NCI-H748 (cell line): ENCODE measurements around the gene CEP95.
A peak's percentile ranks its signal among the peaks of the same experiment; 100 is the strongest.
"Not testable (repeated sequence)": the region's sequence is repeated elsewhere in the genome, so short reads cannot be mapped to it uniquely, and the experiment has no call there.

Source experiments
- DNase-seq: peaks from one replicate; lab custom pipeline; 2025; ENCODE audit not compliant: unreplicated experiment; lab: John Stamatoyannopoulos, UW

Gene CEP95, protein sequence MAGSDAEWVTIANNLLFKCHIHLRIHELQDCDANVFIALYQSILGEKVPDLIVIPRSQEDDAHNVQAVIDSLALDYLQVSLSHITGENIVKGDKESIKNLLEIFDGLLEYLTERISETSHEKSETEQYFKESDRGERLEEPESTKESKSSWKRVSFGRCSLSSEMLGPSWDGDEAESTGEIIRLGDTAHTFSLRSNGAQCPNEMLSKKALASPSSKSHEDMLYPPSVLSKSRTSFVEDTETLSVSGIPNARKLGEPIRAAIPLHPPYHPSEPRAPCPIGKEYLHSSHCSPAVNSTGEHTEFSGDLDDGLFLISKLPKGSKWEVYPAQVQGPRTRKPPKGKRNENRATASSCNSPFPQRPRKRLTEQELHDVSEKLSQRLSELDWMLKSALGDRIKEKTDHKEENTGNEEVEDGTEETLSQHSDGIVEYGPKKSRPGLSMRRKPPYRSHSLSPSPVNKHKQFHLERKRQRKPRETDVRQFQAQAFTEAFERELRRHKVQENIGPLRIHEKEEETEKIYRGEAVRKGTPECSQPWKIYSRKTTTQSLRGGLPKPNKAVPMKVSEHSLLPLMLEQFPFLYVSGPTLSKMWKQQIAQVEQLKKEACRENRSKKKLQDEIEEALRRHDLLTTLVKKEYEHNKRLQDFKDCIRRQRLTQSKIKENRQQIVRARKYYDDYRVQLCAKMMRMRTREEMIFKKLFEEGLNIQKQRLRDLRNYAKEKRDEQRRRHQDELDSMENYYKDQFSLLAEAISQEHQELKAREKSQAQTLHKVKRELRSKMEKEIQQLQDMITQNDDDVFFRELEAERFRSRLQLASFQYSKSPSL

DNA sequence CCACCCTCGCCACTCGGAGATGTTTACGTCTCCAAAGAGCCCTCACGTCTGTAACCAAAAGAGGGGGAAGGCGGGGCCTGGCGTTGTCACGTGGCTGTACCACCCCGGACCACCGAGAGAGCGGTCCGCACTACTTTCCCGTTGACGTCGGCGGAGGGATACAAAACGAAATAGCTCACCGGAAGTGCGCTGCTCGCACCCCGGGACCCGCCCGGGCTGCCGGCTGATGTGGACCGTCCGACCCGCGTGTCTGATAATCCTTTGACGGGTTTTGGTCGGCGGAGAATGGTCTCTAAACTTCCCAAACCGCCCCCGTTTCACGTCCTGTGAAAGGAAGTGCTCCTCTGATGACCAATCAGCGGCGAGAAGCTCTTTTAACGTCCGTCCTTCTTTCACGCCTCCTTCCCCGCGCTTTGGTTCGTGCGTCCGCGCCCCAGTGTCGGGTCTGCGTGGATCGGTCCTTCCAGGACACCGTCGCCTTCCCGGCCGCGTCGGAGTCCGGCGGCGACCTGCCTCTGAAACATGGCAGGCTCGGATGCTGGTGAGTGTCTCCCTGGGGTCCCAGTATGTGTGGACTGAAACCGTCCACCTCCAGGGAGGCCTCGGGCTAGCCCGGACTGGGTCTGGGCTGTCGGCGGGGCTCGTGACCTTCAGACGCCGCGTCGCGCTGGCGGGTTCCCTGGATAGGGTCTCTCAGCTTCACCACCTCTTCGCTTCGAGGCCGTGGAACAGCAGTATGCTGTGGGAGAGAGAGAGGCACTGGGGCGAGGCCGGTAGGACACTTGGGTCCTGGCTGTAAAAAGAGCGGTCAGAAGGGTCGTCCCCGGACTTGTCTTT lies at the start of gene CEP95:
TSS of gene CEP95 (plus strand) at position 402 of the 837 bp plus-strand sequence. CDS start at position 523, 121 bp downstream.
- peak; percentile 99 for DNase-seq

DNA sequence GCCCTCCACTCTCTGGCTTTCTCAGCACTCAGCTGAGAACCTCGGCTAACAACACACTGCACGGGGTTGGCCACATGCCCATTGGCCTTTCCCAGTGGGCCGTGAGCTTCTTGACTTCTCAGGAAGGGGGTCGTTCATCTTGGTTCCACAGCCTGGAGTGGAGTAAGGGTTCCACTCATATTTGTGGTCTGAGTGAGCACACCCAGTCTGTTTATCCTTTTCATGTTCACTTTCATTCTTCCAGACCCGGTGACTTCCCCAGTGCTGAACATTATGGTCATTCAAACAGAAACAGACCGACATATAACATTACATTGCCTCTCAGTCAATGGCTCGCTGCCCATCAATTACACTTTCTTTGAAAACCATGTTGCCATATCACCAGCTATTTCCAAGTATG lies 49.6 kb upstream of the CEP95 start:
- no peak for DNase-seq

DNA sequence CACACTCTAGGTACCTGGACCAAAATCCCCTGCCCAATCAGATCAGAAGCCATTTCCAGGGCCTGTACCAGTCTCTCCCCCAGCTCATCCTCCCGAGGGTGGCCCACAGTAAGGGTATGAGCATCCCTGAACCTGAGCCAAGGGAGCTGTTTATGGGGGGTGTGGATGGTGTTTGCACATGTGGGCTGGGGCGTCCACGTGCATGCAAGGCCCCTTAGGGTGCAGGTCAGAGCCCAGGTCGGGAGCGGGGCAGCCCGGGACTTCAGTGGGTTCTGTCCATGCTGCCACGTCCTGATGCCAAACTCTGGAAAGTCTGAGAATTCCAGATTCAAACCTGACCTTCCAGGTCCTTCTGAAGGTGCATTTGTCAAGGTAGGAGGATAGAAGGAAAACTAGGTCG lies 48.0 kb upstream of the CEP95 start:
- DNase-seq = no peak

DNA sequence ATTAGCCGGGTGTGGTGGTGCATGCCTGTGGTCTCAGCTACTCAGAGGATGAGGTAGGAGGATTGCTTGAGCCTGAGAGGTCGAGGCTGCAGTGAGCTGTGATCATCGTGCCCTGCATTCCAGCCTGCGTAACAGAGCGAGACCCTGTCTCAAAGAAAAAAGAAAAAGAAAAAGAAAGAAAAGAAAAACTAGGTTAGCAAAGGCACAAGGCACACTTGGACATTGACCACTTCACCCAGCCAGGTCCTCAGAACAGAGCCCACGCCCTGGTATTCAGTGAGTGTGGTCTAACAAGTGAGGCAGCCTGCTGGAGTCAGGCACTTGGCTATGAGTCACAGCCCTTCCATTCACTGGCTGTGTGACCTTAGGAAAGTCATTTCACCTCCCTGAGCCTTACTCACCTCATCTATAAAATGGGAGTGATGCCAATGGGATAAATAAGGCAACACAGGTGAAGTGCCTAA lies 47.5 kb upstream of the CEP95 start:
- DNase-seq = no peak

DNA sequence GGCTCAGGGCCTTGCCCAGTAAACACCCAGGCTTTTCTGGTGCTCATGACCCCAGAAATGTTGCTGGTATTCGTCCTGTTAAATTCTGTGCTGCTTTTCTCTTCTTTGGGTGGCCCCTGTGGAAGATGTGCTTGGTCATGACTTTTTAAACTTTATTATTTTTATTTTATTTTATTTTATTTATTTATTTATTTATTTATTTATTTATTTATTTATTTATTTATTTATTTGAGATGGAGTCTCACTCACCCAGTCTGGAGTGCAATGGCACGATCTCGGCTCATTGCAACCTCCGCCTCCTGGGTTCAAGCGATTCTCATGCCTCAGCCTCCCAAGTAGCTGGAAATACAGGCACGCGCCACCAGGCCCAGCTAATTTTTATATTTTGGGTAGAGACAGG lies 47.0 kb upstream of the CEP95 start:
- not testable (repeated sequence) for DNase-seq

DNA sequence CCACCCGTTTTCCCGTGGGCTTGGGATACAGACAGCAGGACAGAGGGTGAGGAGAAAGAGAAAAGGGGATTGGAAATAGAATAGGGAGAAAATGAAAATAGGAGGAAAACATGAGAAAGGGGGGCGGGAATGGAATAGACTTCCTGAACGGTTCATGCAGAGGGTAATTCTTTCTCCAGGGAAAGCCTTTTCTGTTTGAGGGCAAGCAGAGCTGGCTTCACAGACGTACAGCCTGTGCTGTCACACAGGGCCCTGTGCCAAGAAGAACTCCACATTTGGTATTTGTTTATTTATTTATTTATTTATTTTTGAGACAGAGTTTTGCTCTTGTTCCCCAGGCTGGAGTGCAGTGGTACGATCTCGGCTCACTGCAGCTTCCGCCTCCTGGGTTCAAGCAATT lies 45.8 kb upstream of the CEP95 start:
- DNase-seq = no peak

DNA sequence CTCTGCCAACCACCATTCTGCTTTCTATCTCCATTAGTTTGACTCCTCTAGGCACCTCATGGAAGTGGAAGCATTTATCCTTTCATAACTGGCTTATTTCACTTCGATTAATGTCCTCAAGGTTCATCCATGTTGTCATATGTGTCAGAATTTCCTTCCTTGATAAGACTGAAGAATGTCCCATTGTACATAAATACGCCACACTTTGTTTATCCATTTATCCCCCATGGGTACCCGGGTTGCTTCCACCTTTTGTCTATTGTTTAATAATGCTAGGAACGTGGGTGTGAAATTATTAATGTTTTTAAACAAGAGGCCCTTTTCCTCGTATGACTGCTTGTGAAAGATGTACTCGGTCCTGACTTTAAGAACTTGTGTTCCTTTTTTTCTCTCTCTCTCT lies 45.0 kb upstream of the CEP95 start:
- DNase-seq = no peak

DNA sequence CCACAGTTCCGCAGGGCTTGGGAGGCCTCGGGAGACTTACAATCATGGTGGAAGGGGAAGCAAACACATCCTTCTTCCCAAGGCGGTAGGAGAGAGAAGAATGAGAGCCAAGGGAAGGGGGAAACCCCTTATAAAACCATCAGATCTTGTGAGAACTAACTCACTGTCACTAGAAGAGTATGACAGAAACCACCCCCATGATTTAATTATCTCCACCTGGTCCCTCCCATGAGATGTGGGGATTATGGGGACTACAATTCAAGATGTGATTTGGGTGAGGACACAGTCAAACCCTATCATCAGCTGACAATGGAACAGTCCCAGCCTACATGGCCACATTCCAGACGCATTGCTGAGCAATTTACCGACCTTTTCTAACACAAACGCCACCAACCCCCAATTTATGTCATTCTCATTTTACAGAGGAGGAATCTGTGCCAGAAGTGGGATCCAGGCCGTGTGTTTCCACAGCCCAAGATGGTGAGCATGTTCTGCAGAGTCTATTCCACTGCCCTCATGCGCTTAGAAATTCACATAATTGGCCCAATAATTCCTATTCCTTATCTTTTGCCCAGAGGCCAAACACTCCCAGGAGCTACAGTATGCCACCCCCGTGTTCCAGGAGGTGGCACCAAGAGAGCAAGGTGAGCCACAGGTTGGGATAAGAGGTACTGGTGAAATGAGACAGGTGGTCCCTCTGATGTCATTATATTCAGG lies 40.6 kb upstream of the CEP95 start:
- DNase-seq = no peak

DNA sequence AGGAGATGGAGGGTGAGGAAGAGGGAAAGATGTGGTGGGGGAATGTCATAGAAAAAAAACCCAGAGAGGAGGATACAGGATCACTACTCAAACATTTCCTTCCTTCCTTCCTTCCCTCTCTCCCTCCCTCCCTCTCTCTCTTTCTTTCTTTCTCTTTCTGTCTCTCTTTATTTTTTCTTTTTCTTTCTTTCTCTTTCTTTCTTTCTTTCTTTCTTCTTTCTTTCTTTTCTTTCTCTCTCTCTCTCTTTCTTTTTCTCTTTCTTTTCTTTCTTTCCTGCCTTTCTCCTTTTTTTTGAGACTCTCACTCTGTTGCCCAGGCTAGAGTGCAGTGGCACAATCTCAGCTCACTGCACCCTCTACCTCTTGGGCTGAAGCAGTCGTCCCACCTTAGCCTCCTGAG lies 39.9 kb upstream of the CEP95 start:
- DNase-seq = not testable (repeated sequence)

DNA sequence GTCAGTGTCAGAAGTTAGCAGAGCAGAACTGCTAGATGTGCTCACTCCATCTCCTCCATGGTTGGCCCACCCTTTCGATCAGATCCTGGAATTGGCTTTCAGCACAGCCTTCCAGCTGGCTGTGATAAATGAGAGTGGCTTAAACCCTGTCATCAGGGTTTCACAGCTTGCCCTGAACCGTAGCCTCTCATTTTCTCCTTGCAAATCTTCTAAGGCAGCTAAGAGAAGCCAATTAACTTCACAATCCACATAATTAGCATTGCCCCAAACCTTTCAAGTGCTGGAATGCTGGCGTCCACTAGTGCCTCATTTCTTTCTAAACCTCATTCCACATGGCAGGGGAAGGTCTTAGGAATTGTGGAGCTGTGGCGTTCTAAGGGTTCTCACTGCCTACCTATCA lies 36.2 kb upstream of the CEP95 start:
- no peak for DNase-seq

DNA sequence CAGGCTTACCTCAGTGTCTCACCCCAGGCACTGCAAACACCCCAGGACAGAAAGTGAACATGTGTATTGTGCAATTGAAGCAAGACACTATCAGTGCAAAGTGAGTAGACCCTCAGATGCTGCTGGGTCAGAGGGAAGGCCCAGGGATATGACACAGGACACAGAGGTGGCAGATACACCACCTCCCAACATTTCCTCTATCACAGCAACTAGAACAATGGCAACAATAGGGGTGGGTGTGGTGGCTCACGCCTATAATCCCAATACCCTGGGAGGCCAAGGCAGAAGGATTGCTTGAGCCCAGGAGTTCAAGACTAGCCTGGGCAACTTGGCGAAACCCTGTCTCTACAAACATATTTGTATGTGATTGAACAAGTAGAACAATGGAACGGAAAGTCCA lies 35.3 kb upstream of the CEP95 start:
- no peak for DNase-seq

DNA sequence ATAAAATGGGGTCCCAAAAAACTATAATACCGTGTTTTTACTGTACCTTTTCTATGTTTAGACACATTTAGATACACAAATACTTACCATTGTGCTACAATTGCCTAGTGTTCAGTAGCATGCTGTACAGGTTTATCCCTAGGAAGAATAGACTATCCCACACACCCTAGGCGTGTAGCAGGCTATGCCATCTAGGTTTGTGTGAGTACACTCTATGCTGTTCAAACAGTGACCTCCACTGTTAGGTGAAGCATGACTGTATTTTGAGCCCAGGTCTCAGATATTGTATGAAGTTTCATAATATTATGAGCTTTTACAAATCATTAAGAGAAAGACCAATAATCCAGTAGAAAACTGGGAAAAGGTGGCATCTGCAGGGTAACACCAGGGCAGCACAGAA lies 34.2 kb upstream of the CEP95 start:
- no peak for DNase-seq

DNA sequence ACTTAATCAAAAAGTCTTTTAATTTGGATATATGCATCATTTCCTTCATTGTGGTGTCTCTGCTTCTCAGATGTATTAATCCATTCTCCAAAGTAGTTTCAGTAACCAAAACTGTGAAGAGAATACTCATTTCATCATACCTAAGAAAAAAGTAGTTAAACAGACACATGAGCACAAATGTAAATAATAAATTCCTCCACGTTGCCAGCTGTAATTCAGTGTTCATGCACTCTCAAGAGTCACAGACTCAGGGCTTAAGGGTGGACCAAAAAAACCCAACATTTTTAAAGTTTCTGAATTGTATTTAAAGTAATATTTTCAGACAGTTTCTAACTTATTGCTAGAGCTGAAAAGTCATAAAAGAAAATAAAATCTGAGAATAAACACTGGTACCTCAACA lies 28.9 kb upstream of the CEP95 start:
- no peak for DNase-seq

DNA sequence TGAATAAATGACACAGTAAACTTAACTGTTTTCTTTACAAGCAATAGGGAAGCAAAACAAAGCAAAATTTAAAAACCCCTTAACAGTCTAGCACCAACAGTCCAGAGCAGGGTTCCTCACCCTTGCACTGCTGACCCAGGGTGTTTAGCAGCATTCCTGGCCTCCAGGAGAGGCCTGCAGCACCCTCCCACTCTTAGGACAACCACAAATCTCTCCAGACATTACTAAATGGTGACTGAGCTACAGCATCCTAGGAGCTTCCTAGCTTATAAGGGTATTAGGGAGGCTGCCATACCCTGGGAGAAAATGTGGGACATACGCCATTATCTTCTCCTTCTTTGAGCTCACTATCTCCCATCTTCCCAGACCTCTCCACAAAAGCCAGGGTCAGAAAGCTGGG lies 25.8 kb upstream of the CEP95 start:
- no peak for DNase-seq

DNA sequence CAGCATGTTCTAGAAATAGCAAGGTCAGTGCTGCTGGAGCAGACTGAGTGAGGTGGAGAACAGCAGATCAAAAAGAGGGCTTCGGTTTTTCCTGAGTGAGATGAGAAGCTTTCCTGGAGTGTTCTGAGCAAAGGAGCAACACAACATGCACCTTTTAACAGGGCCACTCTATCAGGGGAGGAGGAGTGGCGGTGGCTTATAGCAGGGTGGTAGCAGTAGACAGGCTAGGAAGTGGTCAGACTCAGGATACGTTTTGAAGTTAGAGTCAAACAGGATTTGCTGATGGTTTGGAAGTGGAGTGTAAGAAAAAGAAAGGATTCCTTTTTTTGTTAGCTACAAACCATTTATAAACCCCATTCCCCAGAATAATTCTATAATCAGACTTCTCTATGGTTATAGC lies 22.4 kb upstream of the CEP95 start:
- DNase-seq = no peak

DNA sequence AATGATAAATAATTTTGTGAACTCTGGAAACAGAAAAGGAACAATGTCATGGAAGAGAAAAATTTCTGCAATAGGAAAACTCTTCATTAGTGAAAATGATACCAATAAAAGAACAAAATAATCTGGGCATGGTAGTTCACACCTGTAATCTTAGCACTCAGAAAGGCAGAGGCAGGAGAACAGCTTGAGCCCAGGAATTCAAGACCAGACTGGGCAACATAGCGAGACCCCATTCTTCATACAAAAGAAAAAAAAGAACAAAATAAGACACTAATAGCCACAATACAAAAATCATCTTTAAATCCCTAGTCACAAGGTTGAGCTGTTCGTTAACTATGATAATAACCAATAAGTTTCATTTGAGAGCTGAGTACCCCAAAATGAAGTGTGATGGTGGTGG lies 18.5 kb upstream of the CEP95 start:
- DNase-seq = no peak

DNA sequence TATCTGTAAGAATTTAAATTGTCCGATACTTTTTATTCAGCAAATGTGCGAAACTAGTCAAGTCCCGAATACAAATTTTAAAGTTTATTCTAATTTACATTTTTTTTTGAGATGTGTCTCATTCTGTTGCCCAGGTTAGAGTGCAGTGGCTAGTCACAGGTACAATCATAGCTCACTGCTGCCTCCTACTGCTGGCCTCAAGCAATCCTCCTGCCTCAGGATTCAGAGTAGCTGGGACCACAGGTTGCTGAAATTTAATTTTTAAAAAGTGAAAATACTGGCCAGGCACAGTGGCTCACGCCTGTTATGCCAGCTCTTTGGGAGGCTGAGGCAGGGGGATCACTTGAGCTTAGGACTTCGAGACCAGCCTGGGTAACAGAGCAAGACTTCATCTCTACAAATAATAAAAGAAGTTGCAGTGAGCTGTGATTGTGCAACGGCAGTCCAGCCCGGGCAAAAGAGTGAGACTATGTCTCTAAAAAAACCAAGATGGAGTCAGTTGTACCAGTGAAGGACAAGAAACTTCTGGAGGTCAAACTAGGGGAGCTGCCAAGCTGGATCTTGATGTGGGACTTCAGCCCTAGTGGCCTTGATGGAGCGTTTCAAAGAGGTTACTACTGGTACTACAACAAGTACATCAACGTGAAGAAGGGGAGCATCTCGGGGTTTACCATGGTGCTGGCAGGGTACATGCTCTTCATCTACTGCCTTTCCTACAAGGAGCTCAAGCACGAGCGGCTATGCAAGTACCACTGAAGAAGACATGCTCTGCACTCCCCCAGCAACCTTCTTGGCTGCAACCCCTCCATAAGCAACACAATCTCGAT lies 15.5 kb upstream of the CEP95 start:
- DNase-seq = peak; percentile 15

DNA sequence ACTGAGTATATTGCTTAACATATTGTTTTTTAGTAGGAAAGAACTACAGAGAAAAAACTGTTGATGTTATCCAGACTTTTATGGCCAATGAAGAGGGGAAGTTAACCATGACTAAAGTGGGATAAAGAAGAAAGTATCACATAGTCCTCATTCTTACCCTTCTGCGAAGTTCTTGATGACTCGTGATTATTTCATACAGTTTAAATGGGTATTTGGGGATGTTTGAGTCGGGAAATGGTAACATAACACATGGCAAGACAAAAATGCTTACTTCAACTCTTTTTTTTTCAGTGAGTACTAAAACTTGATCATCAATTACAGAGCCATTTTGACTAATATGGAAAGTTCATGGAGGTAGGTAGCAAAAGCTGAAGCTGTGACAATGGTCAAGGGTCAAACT lies 14.8 kb upstream of the CEP95 start:
- no peak for DNase-seq

DNA sequence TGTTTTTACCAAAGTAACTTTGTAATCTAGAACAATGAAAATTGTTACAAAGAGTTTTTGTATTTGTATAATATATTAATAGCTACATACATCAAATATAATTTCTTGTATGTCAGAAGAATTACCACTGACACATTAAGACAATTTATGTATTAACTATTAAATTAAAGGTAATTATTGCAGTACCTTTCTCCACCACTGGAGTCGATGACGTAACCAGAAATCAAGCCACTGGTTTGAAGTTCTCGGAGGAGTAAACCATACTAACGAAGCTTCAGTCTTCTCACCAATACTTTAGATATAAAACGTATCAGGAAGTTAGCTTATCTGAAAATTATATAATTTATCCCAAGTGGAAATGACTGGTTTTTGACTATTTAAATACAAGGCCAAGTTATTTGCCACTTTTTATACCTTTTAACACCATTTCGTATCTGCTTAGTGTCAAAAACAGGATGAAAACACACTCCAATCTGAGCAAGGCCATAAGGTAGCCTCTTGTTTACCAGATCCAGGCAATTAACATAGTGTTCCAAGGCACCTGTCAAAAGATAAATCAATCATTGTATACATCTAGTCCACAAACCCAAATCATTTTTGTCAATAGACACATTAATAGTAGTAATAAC lies 14.2 kb upstream of the CEP95 start:
- DNase-seq = peak; percentile 10
